ENCODE results near the gene CLEC16A. TPM values are rescaled to one million over a fixed set of nuclear protein-coding genes. Genes with fewer than 3 reads are reported as not detected.

CLEC16A gene
- polyA plus RNA-seq, 1 experiment = 11.9 TPM

DNA sequence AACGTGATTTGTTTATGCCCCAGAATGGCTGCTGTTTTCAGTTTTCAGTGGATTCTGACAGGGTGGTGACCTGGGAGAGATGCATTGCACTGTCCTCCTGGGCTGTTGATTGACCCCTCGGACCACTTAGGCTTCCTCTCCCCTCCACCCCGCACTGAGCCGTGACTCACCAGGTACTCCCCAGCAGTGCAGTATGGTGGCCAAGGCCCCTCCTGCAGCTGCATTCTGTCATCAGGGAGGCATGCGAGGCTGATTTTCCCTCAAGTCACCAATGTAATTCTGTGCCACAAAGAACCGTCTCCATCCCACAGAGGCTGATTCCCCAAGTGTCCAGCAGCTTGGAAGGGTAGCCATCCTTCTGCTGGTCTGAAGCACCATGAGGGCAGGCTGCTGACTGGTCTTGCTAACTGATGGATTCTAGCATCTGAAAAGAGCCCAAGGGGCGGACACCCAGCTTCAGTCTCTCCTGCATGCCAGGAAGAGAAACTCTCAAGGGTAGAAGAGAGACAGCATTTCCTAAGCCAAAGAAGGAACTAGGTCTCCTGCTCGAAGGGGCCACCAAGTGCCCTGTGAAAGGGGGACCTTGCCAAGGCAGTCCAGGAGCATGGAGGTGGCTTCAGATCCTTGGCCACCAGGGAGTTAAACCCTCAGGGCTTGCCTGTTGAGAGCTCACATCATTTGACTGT is 163.6 kb downstream of the CLEC16A start:
- ChIA-PET POLR2A (interaction anchor here (0.6 to 1.2 kb wide), 2 partner anchors 89 to 147 kb away, joined by 3 to 4 read pairs; no protein-coding TSS in a partner anchor), CTCF (no interaction called here)
- TF ChIP-seq, protein P1, sequence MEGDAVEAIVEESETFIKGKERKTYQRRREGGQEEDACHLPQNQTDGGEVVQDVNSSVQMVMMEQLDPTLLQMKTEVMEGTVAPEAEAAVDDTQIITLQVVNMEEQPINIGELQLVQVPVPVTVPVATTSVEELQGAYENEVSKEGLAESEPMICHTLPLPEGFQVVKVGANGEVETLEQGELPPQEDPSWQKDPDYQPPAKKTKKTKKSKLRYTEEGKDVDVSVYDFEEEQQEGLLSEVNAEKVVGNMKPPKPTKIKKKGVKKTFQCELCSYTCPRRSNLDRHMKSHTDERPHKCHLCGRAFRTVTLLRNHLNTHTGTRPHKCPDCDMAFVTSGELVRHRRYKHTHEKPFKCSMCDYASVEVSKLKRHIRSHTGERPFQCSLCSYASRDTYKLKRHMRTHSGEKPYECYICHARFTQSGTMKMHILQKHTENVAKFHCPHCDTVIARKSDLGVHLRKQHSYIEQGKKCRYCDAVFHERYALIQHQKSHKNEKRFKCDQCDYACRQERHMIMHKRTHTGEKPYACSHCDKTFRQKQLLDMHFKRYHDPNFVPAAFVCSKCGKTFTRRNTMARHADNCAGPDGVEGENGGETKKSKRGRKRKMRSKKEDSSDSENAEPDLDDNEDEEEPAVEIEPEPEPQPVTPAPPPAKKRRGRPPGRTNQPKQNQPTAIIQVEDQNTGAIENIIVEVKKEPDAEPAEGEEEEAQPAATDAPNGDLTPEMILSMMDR (IDR thresholded peaks at IDR 0.05; ENCODE audit: low read depth, low read length) = no peak
- H3K27ac ChIP-seq (ENCODE audit: low read depth, low read length) = peak overlapping the region; percentile 70
- no peak for DNase-seq (ENCODE audit: low read depth, low spot score)
- no peaks in the 10 kb centered on the region for H3K27me3 ChIP-seq (ENCODE audit: control insufficient read depth, insufficient read depth, low read length)
- peaks cover 4% of the 10 kb centered on the region; the same call in 1 of the 2 replicates for H3K9me3 ChIP-seq (ENCODE audit: control insufficient read depth, insufficient read depth, low read length)
- no peak overlapping the region for H3K4me3 ChIP-seq (ENCODE audit: low read depth, low read length)

DNA sequence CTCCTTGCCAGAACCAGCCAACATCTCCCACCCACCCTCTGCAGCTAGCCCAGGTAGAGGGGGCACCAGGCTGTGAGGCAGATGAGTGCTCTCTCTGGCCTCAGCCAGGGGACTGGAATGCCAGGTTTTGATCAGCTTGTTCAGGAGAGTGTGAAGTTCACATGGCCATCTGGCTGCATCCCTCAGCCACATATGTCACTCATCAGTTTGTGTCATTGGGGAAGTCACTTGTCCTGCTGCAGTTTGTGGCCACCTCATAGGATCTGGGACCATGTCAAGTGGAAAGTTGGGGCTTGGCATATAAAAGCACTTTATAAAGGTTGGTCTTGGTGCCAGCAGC is 164.1 kb downstream of the CLEC16A start:
- H3K9me3 ChIP-seq (ENCODE audit: control insufficient read depth, insufficient read depth, low read length) = peaks cover 4% of the 10 kb centered on the region; the same call in 1 of the 2 replicates
- peak overlapping the region; percentile 70 for H3K27ac ChIP-seq (ENCODE audit: low read depth, low read length)
- ChIA-PET POLR2A (no interaction called here), CTCF (interaction anchor here (1.4 kb wide), 1 partner anchor 147 kb away, joined by 3 read pairs; no protein-coding TSS in a partner anchor)
- no peak for DNase-seq (ENCODE audit: low read depth, low spot score)
- TF ChIP-seq, protein P1 (IDR thresholded peaks at IDR 0.05; ENCODE audit: low read depth, low read length) = no peak
- no peak overlapping the region for H3K4me3 ChIP-seq (ENCODE audit: low read depth, low read length)
- H3K27me3 ChIP-seq (ENCODE audit: control insufficient read depth, insufficient read depth, low read length) = no peaks in the 10 kb centered on the region

DNA sequence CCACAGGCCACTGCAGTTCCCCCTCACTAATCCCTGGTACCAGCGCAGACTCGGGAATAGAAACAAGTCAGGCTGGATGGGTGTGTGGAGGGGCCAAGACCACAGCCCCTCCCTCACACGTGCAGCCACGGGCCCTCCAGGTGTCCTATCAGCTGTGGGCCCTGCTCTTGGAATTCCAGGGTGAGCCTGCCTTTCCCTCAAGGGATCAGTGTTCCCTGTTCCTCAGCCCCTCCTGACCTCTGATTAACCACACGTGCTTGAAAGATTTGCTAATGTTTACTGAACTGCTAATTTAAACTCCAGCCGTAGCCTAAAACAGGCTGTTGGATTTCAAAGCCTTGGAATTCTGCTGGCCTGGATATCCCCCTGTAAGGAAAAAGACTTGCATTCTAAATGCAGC is 165.2 kb downstream of the CLEC16A start:
- DNase-seq (ENCODE audit: low read depth, low spot score) = no peak
- no peak overlapping the region for H3K4me3 ChIP-seq (ENCODE audit: low read depth, low read length)
- H3K9me3 ChIP-seq (ENCODE audit: control insufficient read depth, insufficient read depth, low read length) = peaks cover 4% of the 10 kb centered on the region; the same call in 1 of the 2 replicates
- H3K27ac ChIP-seq (ENCODE audit: low read depth, low read length) = peak overlapping the region; percentile 77
- no peaks in the 10 kb centered on the region for H3K27me3 ChIP-seq (ENCODE audit: control insufficient read depth, insufficient read depth, low read length)
- TF ChIP-seq, protein P1 (IDR thresholded peaks at IDR 0.05; ENCODE audit: low read depth, low read length) = no peak
- ChIA-PET POLR2A (interaction anchor here (0.8 to 1.2 kb wide), 3 partner anchors 9 to 126 kb away, joined by 3 to 4 read pairs (median 3); no protein-coding TSS in a partner anchor), CTCF (interaction anchor here (1.4 kb wide), 2 partner anchors 146 kb away, joined by 3 to 4 read pairs; no protein-coding TSS in a partner anchor)

DNA sequence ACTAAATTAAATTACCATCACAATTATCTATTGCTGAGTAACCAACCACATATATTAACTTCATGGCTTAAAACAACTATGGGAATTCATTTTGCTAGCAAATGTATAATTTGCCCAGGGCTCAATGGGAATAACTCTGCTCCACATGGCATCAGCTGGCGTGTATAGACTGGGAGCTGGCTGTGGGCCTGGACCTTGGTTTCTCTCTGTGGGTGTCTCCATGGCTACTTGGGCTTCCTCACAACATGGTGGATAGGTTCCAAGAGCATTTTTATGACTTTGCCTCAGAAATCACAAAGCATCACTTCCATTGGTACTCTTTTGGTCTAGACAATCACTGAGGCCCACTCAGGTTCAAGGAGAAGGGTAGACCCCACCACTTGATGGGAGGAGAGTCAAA is 166.8 kb downstream of the CLEC16A start:
- TF ChIP-seq, protein P1 (IDR thresholded peaks at IDR 0.05; ENCODE audit: low read depth, low read length) = no peak
- POLR2A ChIA-PET = no interaction called here
- CTCF ChIA-PET = no interaction called here

DNA sequence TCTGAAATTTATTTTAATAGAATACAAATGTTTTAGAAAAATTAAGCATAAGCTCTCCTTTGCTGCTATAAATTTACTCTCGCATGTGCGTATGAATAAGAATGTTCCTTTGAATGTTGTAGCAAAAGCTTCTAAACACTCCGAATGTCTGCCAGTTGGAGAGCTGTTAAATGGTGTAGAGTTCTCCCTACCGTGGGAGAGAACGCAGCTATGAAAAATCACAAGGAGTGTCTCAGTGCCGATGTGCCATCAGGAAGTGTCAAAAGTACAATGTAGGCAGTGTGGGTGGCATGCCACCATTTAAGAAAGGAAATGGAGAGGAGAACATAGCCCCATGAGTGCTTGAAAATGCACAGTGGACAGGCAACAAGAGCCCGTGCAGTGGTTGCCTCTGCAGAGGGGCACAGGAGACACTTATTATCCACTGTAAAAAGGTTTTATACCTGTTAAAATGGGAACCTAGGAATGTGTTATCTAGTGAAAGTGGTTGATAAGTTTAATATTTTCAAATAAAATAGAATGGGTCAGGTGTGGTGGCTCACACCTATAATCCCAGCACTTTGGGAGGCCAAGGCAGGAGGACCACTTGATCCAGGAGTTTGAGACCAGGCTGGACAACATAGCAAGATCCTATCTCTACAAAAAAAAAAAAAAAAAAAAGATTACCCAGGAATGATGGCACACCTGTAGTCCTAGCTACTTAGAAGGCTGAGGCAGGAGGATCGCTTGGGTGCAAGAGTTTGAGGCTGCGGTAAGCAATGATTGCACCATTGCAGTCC is 167.7 kb downstream of the CLEC16A start:
- Histone ChIP-seq H3K27ac (ENCODE audit: low read depth, low read length) (no peak overlapping the region), H3K9me3 (ENCODE audit: control insufficient read depth, insufficient read depth, low read length) (peaks cover 4% of the 10 kb centered on the region; the same call in 1 of the 2 replicates), H3K4me3 (ENCODE audit: low read depth, low read length) (no peak overlapping the region), H3K27me3 (ENCODE audit: control insufficient read depth, insufficient read depth, low read length) (no peaks in the 10 kb centered on the region)
- no peak for DNase-seq (ENCODE audit: low read depth, low spot score)
- ChIA-PET POLR2A (no interaction called here), CTCF (no interaction called here)
- TF ChIP-seq, protein P1 (IDR thresholded peaks at IDR 0.05; ENCODE audit: low read depth, low read length) = no peak

More for the DNA sequence above, 166.8 kb downstream of the CLEC16A start:
- Histone ChIP-seq H3K27ac (ENCODE audit: low read depth, low read length) (no peak overlapping the region), H3K27me3 (ENCODE audit: control insufficient read depth, insufficient read depth, low read length) (no peaks in the 10 kb centered on the region), H3K9me3 (ENCODE audit: control insufficient read depth, insufficient read depth, low read length) (peaks cover 4% of the 10 kb centered on the region; the same call in 1 of the 2 replicates), H3K4me3 (ENCODE audit: low read depth, low read length) (no peak overlapping the region)
- no peak for DNase-seq (ENCODE audit: low read depth, low spot score)
